OCI-LY7 (cell line): Measurements from ENCODE around the gene ATG16L2. TPM values are rescaled to one million over a fixed set of nuclear protein-coding genes. Genes with fewer than 3 reads are reported as not detected.

Experiments
- BruUV-seq: library from RNA; stranded (reverse); fragments of 400-500 nt; replicated peaks from 2 replicates; lab custom pipeline; 2021; lab: Mats Ljungman, UMichigan
- CTCF ChIA-PET: fragments of 300-600 bp; sonication (Branson Sonifier 250); formaldehyde crosslinking; loops from one replicate; lab custom pipeline; 2022; ENCODE audit warnings: antibody characterized with exemption; ENCODE audit not compliant: unreplicated experiment; lab: Charles Lee
- POLR2A ChIA-PET: fragments of 300-600 bp; sonication (Branson Sonifier 250); formaldehyde crosslinking; loops from one replicate; lab custom pipeline; 2022; ENCODE audit warnings: antibody characterized with exemption; lab: Charles Lee
- DNase-seq: peaks from one replicate; pipeline ENCODE4 v3.0.0-alpha.2; 2015; ENCODE audit warnings: low spot score
- H2AFZ ChIP-seq: fragments of 200-600 bp; sonication (generic), shearing (Covaris generic); 2 replicates; pipeline ENCODE4 v1.6.1; 2014; ENCODE audit warnings: mild to moderate bottlenecking, antibody characterized with exemption, low read length, moderate library complexity
- H3K27ac ChIP-seq: fragments of 200-600 bp; sonication (generic); 2 replicates; pipeline ENCODE4 v1.5.1; 2014; ENCODE audit warnings: mixed run types, low read depth, mild to moderate bottlenecking, moderate library complexity, low read length, inconsistent platforms; ENCODE audit not compliant: poor library complexity, severe bottlenecking
- H3K36me3 ChIP-seq: fragments of 200-600 bp; sonication (generic); 2 replicates; pipeline ENCODE4 v1.6.1; 2014; ENCODE audit warnings: mild to moderate bottlenecking, antibody characterized with exemption, low read length, moderate library complexity, mixed read lengths; ENCODE audit not compliant: insufficient read depth
- H3K4me1 ChIP-seq: fragments of 200-600 bp; sonication (generic); 2 replicates; pipeline ENCODE4 v1.5.1; 2014; ENCODE audit warnings: mild to moderate bottlenecking, low read length; ENCODE audit not compliant: insufficient read depth, poor library complexity, severe bottlenecking
- H3K4me2 ChIP-seq: fragments of 200-600 bp; sonication (generic); 2 replicates; pipeline ENCODE4 v1.6.1; 2014; ENCODE audit warnings: mild to moderate bottlenecking, low read length
- H3K4me3 ChIP-seq: fragments of 200-600 bp; sonication (generic); 2 replicates; pipeline ENCODE4 v1.5.1; 2014; ENCODE audit warnings: mild to moderate bottlenecking, low read depth, low read length; ENCODE audit not compliant: poor library complexity, severe bottlenecking
- H3K79me2 ChIP-seq: fragments of 200-600 bp; sonication (generic); 2 replicates; pipeline ENCODE4 v1.6.1; 2016; ENCODE audit warnings: low read depth, mild to moderate bottlenecking, low read length, moderate library complexity, mixed read lengths; ENCODE audit not compliant: insufficient read depth
- H3K9me2 ChIP-seq: fragments of 200-600 bp; sonication (generic); 2 replicates; pipeline ENCODE4 v1.6.1; 2016; ENCODE audit warnings: mild to moderate bottlenecking, low read length, mixed read lengths; ENCODE audit not compliant: insufficient read depth
- H3K9me3 ChIP-seq: fragments of 200-600 bp; sonication (generic); 2 replicates; pipeline ENCODE4 v1.6.1; 2014; ENCODE audit warnings: mild to moderate bottlenecking, mixed run types, low read length, mixed read lengths
- H4K20me1 ChIP-seq: fragments of 200-600 bp; sonication (generic); 2 replicates; pipeline ENCODE4 v1.6.1; 2014; ENCODE audit warnings: mild to moderate bottlenecking, antibody characterized with exemption, low read length, moderate library complexity, mixed read lengths; ENCODE audit not compliant: insufficient read depth
- CTCF ChIP-seq: fragments of 200-600 bp; sonication (generic); conservative IDR thresholded peaks from 2 replicates; pipeline ENCODE4 v1.5.1; 2014; ENCODE audit warnings: mild to moderate bottlenecking, antibody characterized with exemption, low read length, moderate library complexity, mixed read lengths
- EZH2phosphoT487 ChIP-seq: fragments of 200-600 bp; sonication (generic); IDR thresholded peaks from 2 replicates; pipeline ENCODE4 v1.6.1; 2018; ENCODE audit warnings: low read depth, borderline replicate concordance, mild to moderate bottlenecking, mixed run types, antibody characterized with exemption, low read length, moderate library complexity, mixed read lengths
- intact Hi-C: fragments of 100-400 bp; cut with micrococcal nuclease; formaldehyde crosslinking; loops from one replicate; pipeline ENCODE4 v1.10.0; 2022; ENCODE audit not compliant: unreplicated experiment
- total RNA-seq, 2 experiments: library from RNA; depleted of rRNA in 1 of 2; stranded (reverse); fragments of >200 nt in 1 of 2; shearing (Covaris generic) in 1 of 2; gene quantifications; 2 replicates each; pipeline ENCODE4 v1.2.3, GENCODE V29; 2014 to 2022

Gene ATG16L2
- total RNA-seq, 2 experiments from 2014 or later, result 103 to 108 TPM

GRCh38 chr11:72832301-72833082 lies 18.3 kb downstream of the ATG16L2 start:
- intact Hi-C loops, result no loop called here
- peaks cover 5% of the 10 kb centered on the region for H3K4me1 ChIP-seq
- H3K9me3 ChIP-seq, result no peaks in the 10 kb centered on the region
- H3K4me3 ChIP-seq, result no peak overlapping the region
- no peak overlapping the region for H3K4me2 ChIP-seq
- no peak for DNase-seq
- no peaks in the 10 kb centered on the region for H4K20me1 ChIP-seq
- TF ChIP-seq EZH2phosphoT487 (no peak), CTCF (no peak)
- ChIA-PET POLR2A (interaction anchor here (0.8 to 1.5 kb wide), 2 partner anchors 9 to 345 kb away, joined by 3 to 5 read pairs; no protein-coding TSS in a partner anchor), CTCF (interaction anchor here (1.4 kb wide), 1 partner anchor 345 kb away, joined by 22 read pairs; no protein-coding TSS in a partner anchor)
- no TSS peak for BruUV-seq
- peaks cover 90% of the 10 kb centered on the region for H3K36me3 ChIP-seq
- H2AFZ ChIP-seq, result no peak overlapping the region
- H3K27ac ChIP-seq, result peak overlapping the region; percentile 16
- no peaks in the 10 kb centered on the region for H3K9me2 ChIP-seq
- H3K79me2 ChIP-seq, result no peaks in the 10 kb centered on the region

- Histone ChIP-seq H3K36me3 (peaks cover 93% of the 10 kb centered on the region), H3K4me2 (no peak overlapping the region), H3K9me3 (no peaks in the 10 kb centered on the region), H3K4me1 (peaks cover 2% of the 10 kb centered on the region), H3K27ac (no peak overlapping the region), H3K9me2 (no peaks in the 10 kb centered on the region), H3K79me2 (no peaks in the 10 kb centered on the region), H2AFZ (no peak overlapping the region), H3K4me3 (no peak overlapping the region), H4K20me1 (no peaks in the 10 kb centered on the region)
- no peak for DNase-seq
- ChIA-PET CTCF (no interaction called here), POLR2A (no interaction called here)
- intact Hi-C loops, result no loop called here
- no peak for TF ChIP-seq EZH2phosphoT487
- TF ChIP-seq CTCF, result no peak
- BruUV-seq, result no TSS peak
Measured at GRCh38 chr11:72833083-72833733, 19.0 kb downstream of the ATG16L2 start.
